Gastrocnemius medialis (tissue), 4 donors: ENCODE results near the gene C9. TPM values are rescaled to one million over a fixed set of nuclear protein-coding genes. Genes with fewer than 3 reads are reported as not detected.

Experiments used
- ATAC-seq, 2 donors: fragments of 150-250 bp; one replicate each; pipeline ENCODE4 v1.9.1; 2016
- DNase-seq, 2 donors: peaks; one replicate each; pipeline ENCODE4 v3.0.0-alpha.2; 2019
- H3K27ac ChIP-seq, 4 donors: fragments of 200-600 bp; sonication (generic); 1 replicate in 1 of 4; 2 replicates in 3 of 4; pipeline ENCODE4 v1.5.1; 2016 to 2018; ENCODE audit warnings: mild to moderate bottlenecking in 2 of 4, moderate library complexity in 1 of 4
- H3K27me3 ChIP-seq, 3 donors: fragments of 200-600 bp; sonication (generic) in 2 of 3; 1 replicate in 1 of 3; 2 replicates in 2 of 3; pipeline versions ENCODE4 v1.5.1 to v1.6.0; 2016 to 2019; ENCODE audit warnings: mild to moderate bottlenecking in 1 of 3, moderate library complexity in 1 of 3
- H3K36me3 ChIP-seq, 2 donors: fragments of 200-600 bp; sonication (generic) in 1 of 2; one replicate each; pipeline ENCODE4 v1.5.1; 2017 to 2018
- H3K4me1 ChIP-seq, 2 donors: fragments of 200-600 bp; sonication (generic) in 1 of 2; one replicate each; pipeline ENCODE4 v1.5.1; 2016 to 2017; ENCODE audit warnings: mild to moderate bottlenecking in 2 of 2
- H3K4me3 ChIP-seq, 4 donors: fragments of 200-600 bp; sonication (generic) in 3 of 4; 1 replicate in 1 of 4; 2 replicates in 3 of 4; pipeline ENCODE4 v1.5.1; 2016 to 2019; ENCODE audit warnings: mild to moderate bottlenecking in 2 of 4
- H3K9me3 ChIP-seq, 3 donors: fragments of 200-600 bp; sonication (generic) in 2 of 3; 1 replicate in 1 of 3; 2 replicates in 2 of 3; pipeline ENCODE4 v1.5.1; 2016 to 2019
- CTCF ChIP-seq, 5 experiments: fragments of 450-650 bp in 3 of 5; fragments of 200-600 bp in 2 of 5; sonication (generic) in 2 of 5; IDR thresholded peaks in 4 of 5; conservative IDR thresholded peaks in 1 of 5; 1 replicate in 4 of 5; 2 replicates in 1 of 5; pipeline ENCODE4 v1.5.1; 2016 to 2019; ENCODE audit warnings: antibody characterized with exemption in 5 of 5, mild to moderate bottlenecking in 3 of 5, moderate library complexity in 3 of 5
- POLR2A ChIP-seq, 2 donors: fragments of 450-650 bp; IDR thresholded peaks; one replicate each; pipeline ENCODE4 v1.6.1; 2017; ENCODE audit warnings: antibody characterized with exemption in 2 of 2, mild to moderate bottlenecking in 2 of 2, moderate library complexity in 2 of 2
- in situ Hi-C, 4 donors: fragments of 200-750 bp; cut with MboI; loops; one replicate each; pipeline versions ENCODE4 v1.15.0 to v1.8.0; 2017; ENCODE audit warnings: low sequenced_read_pairs in 4 of 4
- intact Hi-C: fragments of 100-400 bp; cut with DNase I; formaldehyde crosslinking; loops from one replicate; pipeline ENCODE4 v1.15.1; 2023; ENCODE audit warnings: low total_unique reads
- total RNA-seq, 4 donors: library from RNA; depleted of rRNA; stranded (reverse); fragments of >200 nt; gene quantifications; one replicate each; pipeline versions ENCODE4 v1.1.0 to v1.2.3, GENCODE V29; 2016

Gene C9
- total RNA-seq, 4 donors from 2014 or later, result 2.6 to 5.3 TPM; not detected in 2

- no peak for DNase-seq
Observed at GRCh38 chr5:39394946-39395345, 30.7 kb upstream of the C9 start.

GRCh38 chr5:39390945-39391344 is 26.6 kb upstream of the C9 start:
- intact Hi-C loops, result no loop called here
- Histone ChIP-seq H3K36me3 (peaks cover 0 to 24% of the 10 kb centered on the region in 2 donors), H3K9me3 (no peaks in the 10 kb centered on the region), H3K4me3 (no peak overlapping the region), H3K27ac (no peak overlapping the region), H3K27me3 (no peaks in the 10 kb centered on the region), H3K4me1 (peaks cover 0 to 7% of the 10 kb centered on the region in 2 donors)
- no peak for ATAC-seq
- in situ Hi-C loops, result loop anchor here in 1 of 4 donors (25.0 kb wide), 1 partner anchor 146 kb away; no protein-coding TSS in a partner anchor
- DNase-seq, result no peak
- no peak for TF ChIP-seq POLR2A (IDR thresholded peaks at IDR 0.05)

More at GRCh38 chr5:39394946-39395345, 30.7 kb upstream of the C9 start:
- TF ChIP-seq POLR2A (IDR thresholded peaks at IDR 0.05), result no peak
- TF ChIP-seq CTCF (IDR thresholded peaks at IDR 0.05 in 4 of 5, conservative IDR thresholded peaks at IDR 0.05 in 1 of 5), result no peak
- peaks cover 0 to 14% of the 10 kb centered on the region in 2 donors for H3K4me1 ChIP-seq
- no peaks in the 10 kb centered on the region for H3K27me3 ChIP-seq
- ATAC-seq, result peak in 1 of 2 donors; percentile 19
- H3K9me3 ChIP-seq, result no peaks in the 10 kb centered on the region
- H3K36me3 ChIP-seq, result peaks cover 0 to 8% of the 10 kb centered on the region in 2 donors
- intact Hi-C loops (no loop called here), in situ Hi-C loops (loop anchor here in 1 of 4 donors (25.0 kb wide), 1 partner anchor 142 kb away; no protein-coding TSS in a partner anchor)
- peak overlapping the region in 2 of 4 donors; percentile 24 to 27 for H3K27ac ChIP-seq
- no peak overlapping the region for H3K4me3 ChIP-seq

- H3K4me3 ChIP-seq, result no peak overlapping the region
- H3K36me3 ChIP-seq, result peaks cover 0 to 25% of the 10 kb centered on the region in 2 donors
- H3K9me3 ChIP-seq, result no peaks in the 10 kb centered on the region
- H3K27me3 ChIP-seq, result no peaks in the 10 kb centered on the region
- in situ Hi-C loops, result loop anchor here in 2 of 4 donors (10.0 to 25.0 kb wide), 2 partner anchors 150 to 158 kb away; no protein-coding TSS in a partner anchor
- intact Hi-C loops, result no loop called here
- ATAC-seq, result no peak
- TF ChIP-seq CTCF (IDR thresholded peaks at IDR 0.05 in 4 of 5, conservative IDR thresholded peaks at IDR 0.05 in 1 of 5) (no peak), POLR2A (IDR thresholded peaks at IDR 0.05) (no peak)
- H3K4me1 ChIP-seq, result no peaks in the 10 kb centered on the region
- no peak for DNase-seq
- no peak overlapping the region for H3K27ac ChIP-seq
Observed at GRCh38 chr5:39387293-39387692, 23.0 kb upstream of the C9 start.

GRCh38 chr5:39384271-39384670 is 20.0 kb upstream of the C9 start:
- DNase-seq (no peak), ATAC-seq (no peak)
- Histone ChIP-seq H3K4me3 (no peak overlapping the region), H3K9me3 (no peaks in the 10 kb centered on the region), H3K27ac (no peak overlapping the region), H3K4me1 (no peaks in the 10 kb centered on the region), H3K27me3 (no peaks in the 10 kb centered on the region), H3K36me3 (peaks cover 0 to 24% of the 10 kb centered on the region in 2 donors)
- intact Hi-C loops, result no loop called here
- TF ChIP-seq POLR2A (IDR thresholded peaks at IDR 0.05), result no peak
- no peak for TF ChIP-seq CTCF (IDR thresholded peaks at IDR 0.05 in 4 of 5, conservative IDR thresholded peaks at IDR 0.05 in 1 of 5)
- in situ Hi-C loops, result loop anchor here in 2 of 4 donors (10.0 to 25.0 kb wide), 2 partner anchors 153 to 161 kb away; no protein-coding TSS in a partner anchor

- TF ChIP-seq CTCF (IDR thresholded peaks at IDR 0.05 in 4 of 5, conservative IDR thresholded peaks at IDR 0.05 in 1 of 5) (no peak), POLR2A (IDR thresholded peaks at IDR 0.05) (no peak)
- intact Hi-C loops (no loop called here), in situ Hi-C loops (loop anchor here in 2 of 4 donors (10.0 to 25.0 kb wide), 2 partner anchors 156 to 163 kb away; no protein-coding TSS in a partner anchor)
- no peaks in the 10 kb centered on the region for H3K27me3 ChIP-seq
- DNase-seq (no peak), ATAC-seq (no peak)
- H3K4me3 ChIP-seq, result no peak overlapping the region
- no peaks in the 10 kb centered on the region for H3K4me1 ChIP-seq
- H3K27ac ChIP-seq, result no peak overlapping the region
- H3K36me3 ChIP-seq, result peaks cover 0 to 13% of the 10 kb centered on the region in 2 donors
- H3K9me3 ChIP-seq, result no peaks in the 10 kb centered on the region
Observed at GRCh38 chr5:39381376-39381775, 17.1 kb upstream of the C9 start.
